PC-9 (cell line): ENCODE results near the gene DMXL1.

Experiments
- EZH2 ChIP-seq: fragments of 200-600 bp; sonication (generic); IDR thresholded peaks from 2 replicates; pipeline ENCODE4 v1.8.0; 2017; ENCODE audit warnings: antibody characterized with exemption, low read depth
- TF ChIP-seq, protein P1 (sequence below): fragments of 200-600 bp; sonication (generic); conservative IDR thresholded peaks from 2 replicates; pipeline ENCODE4 v1.6.1; 2017; ENCODE audit warnings: mixed run types, antibody characterized with exemption, mild to moderate bottlenecking, moderate library complexity

DNA sequence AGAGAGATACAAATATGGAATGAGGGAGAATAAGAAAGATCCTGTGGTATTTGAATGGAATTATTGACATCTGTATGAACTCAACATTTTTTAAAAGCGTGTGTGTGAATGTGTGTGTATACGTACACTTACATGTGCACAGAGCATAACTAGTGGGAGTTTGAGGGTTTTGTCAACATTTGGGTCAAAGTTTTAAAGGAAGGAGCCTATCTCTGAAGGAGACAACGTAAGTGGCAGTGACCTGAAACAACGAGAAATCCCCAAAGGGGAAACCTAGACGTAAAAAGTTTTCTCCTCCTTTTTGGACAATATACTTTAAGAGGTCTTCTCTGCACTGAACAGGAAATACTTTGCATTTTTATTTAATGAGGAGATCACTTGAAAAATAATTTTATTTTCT is 42.3 kb upstream of the DMXL1 start:
- TF ChIP-seq, protein P1, sequence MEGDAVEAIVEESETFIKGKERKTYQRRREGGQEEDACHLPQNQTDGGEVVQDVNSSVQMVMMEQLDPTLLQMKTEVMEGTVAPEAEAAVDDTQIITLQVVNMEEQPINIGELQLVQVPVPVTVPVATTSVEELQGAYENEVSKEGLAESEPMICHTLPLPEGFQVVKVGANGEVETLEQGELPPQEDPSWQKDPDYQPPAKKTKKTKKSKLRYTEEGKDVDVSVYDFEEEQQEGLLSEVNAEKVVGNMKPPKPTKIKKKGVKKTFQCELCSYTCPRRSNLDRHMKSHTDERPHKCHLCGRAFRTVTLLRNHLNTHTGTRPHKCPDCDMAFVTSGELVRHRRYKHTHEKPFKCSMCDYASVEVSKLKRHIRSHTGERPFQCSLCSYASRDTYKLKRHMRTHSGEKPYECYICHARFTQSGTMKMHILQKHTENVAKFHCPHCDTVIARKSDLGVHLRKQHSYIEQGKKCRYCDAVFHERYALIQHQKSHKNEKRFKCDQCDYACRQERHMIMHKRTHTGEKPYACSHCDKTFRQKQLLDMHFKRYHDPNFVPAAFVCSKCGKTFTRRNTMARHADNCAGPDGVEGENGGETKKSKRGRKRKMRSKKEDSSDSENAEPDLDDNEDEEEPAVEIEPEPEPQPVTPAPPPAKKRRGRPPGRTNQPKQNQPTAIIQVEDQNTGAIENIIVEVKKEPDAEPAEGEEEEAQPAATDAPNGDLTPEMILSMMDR: no peak
- no peak for TF ChIP-seq EZH2
